GM23338 (cell line): ENCODE measurements around the gene ZNF100. TPM values are rescaled to one million over a fixed set of nuclear protein-coding genes. Genes with fewer than 3 reads are reported as not detected.
A peak's percentile ranks its signal among the peaks of the same experiment; 100 is the strongest.

Experiments
- ATAC-seq: fragments of 200-7000 bp; cut with Tn5 transposase; 3 replicates; pipeline ENCODE4 v1.9.1; 2020
- DNase-seq: peaks from one replicate; pipeline ENCODE4 v3.0.0-alpha.2; 2015; ENCODE audit warnings: low spot score
- H2AFZ ChIP-seq: fragments of 200-600 bp; sonication (generic); 2 replicates; pipeline ENCODE4 v1.8.0; 2016; ENCODE audit warnings: antibody characterized with exemption, mild to moderate bottlenecking, moderate library complexity
- H3F3A ChIP-seq: fragments of 200-600 bp; sonication (generic); replicated peaks from 2 replicates; pipeline ENCODE4 v1.8.0; 2017; ENCODE audit warnings: antibody characterized with exemption, mixed run types, low read depth
- H3K27ac ChIP-seq: fragments of 200-600 bp; sonication (generic); 2 replicates; pipeline ENCODE4 v1.6.1; 2016; ENCODE audit warnings: low read depth
- H3K27me3 ChIP-seq: fragments of 200-600 bp; sonication (generic); 2 replicates; pipeline ENCODE4 v1.8.0; 2016; ENCODE audit warnings: mild to moderate bottlenecking, mixed run types, moderate library complexity; ENCODE audit not compliant: insufficient read depth
- H3K36me3 ChIP-seq: fragments of 200-600 bp; sonication (generic); 2 replicates; pipeline ENCODE4 v1.8.0; 2016; ENCODE audit warnings: mild to moderate bottlenecking; ENCODE audit not compliant: insufficient read depth
- H3K4me1 ChIP-seq: fragments of 200-600 bp; sonication (generic); 2 replicates; pipeline ENCODE4 v1.8.0; 2016; ENCODE audit warnings: mild to moderate bottlenecking, moderate library complexity; ENCODE audit not compliant: insufficient read depth
- H3K4me2 ChIP-seq: fragments of 200-600 bp; sonication (generic); 2 replicates; pipeline ENCODE4 v1.7.1; 2017; ENCODE audit warnings: mixed run types
- H3K4me3 ChIP-seq: fragments of 200-600 bp; sonication (generic); 2 replicates; pipeline ENCODE4 v1.6.1; 2016; ENCODE audit warnings: mixed run types
- H3K79me2 ChIP-seq: fragments of 200-600 bp; sonication (generic); replicated peaks from 2 replicates; pipeline ENCODE4 v1.8.0; 2017; ENCODE audit warnings: mild to moderate bottlenecking; ENCODE audit not compliant: insufficient read depth
- H3K9me2 ChIP-seq: fragments of 200-600 bp; sonication (generic); 2 replicates; pipeline ENCODE4 v1.8.0; 2017; ENCODE audit not compliant: insufficient read depth
- H4K20me1 ChIP-seq: fragments of 200-600 bp; sonication (generic); replicated peaks from 2 replicates; pipeline ENCODE4 v1.8.0; 2017; ENCODE audit warnings: mild to moderate bottlenecking; ENCODE audit not compliant: insufficient read depth
- H3K27ac Mint-ChIP-seq: 2 replicates; pipeline ENCODE4 v1.8.0; 2020; ENCODE audit warnings: inconsistent platforms, mild to moderate bottlenecking, moderate library complexity, mixed read lengths
- H3K27me3 Mint-ChIP-seq: 3 replicates; pipeline ENCODE4 v1.8.0; 2022; ENCODE audit warnings: low read depth, mild to moderate bottlenecking, moderate library complexity, mixed read lengths, inconsistent platforms; ENCODE audit not compliant: insufficient read depth, poor library complexity
- H3K36me3 Mint-ChIP-seq: 3 replicates; pipeline ENCODE4 v1.8.0; 2021; ENCODE audit warnings: low read depth, mild to moderate bottlenecking, inconsistent platforms, moderate library complexity, mixed read lengths
- H3K4me1 Mint-ChIP-seq: 3 replicates; pipeline ENCODE4 v1.8.0; 2020; ENCODE audit warnings: mild to moderate bottlenecking, inconsistent platforms, mixed read lengths
- H3K4me3 Mint-ChIP-seq: 3 replicates; pipeline ENCODE4 v1.8.0; 2021; ENCODE audit warnings: moderate library complexity, mild to moderate bottlenecking, inconsistent platforms, mixed read lengths
- H3K9me3 Mint-ChIP-seq: 3 replicates; pipeline ENCODE4 v1.8.0; 2020; ENCODE audit warnings: moderate library complexity, mild to moderate bottlenecking, inconsistent platforms, mixed read lengths
- CREB1 ChIP-seq: fragments of 250-450 bp; sonication (Bioruptor Pico); IDR thresholded peaks from 2 replicates; pipeline ENCODE4 v1.5.0; 2020; ENCODE audit warnings: low read depth, mild to moderate bottlenecking, moderate library complexity
- CTCF ChIP-seq, 2 experiments: fragments of 200-600 bp in 1 of 2; sonication (generic) in 1 of 2; conservative IDR thresholded peaks; 2 replicates each; pipeline versions ENCODE4 v1.5.1 to v1.6.1; 2016 to 2017; ENCODE audit warnings: antibody characterized with exemption in 2 of 2, low read depth in 2 of 2, mild to moderate bottlenecking in 2 of 2, moderate library complexity in 1 of 2
- EZH2phosphoT487 ChIP-seq: fragments of 200-600 bp; sonication (generic); IDR thresholded peaks from one replicate; pipeline ENCODE4 v1.8.1; 2018; ENCODE audit warnings: antibody characterized with exemption; ENCODE audit not compliant: unreplicated experiment
- JUNB ChIP-seq: IDR thresholded peaks from one replicate; pipeline ENCODE4 v1.6.1; 2016; ENCODE audit warnings: antibody characterized with exemption; ENCODE audit not compliant: unreplicated experiment
- NANOG ChIP-seq: IDR thresholded peaks from 2 replicates; pipeline ENCODE4 v1.6.1; 2016; ENCODE audit warnings: antibody characterized with exemption, borderline replicate concordance
- POLR2AphosphoS5 ChIP-seq: IDR thresholded peaks from 2 replicates; pipeline ENCODE4 v1.6.1; 2016; ENCODE audit warnings: antibody characterized with exemption, low read depth
- STAT1 ChIP-seq: IDR thresholded peaks from one replicate; pipeline ENCODE4 v1.6.1; 2016; ENCODE audit warnings: antibody characterized with exemption; ENCODE audit not compliant: unreplicated experiment
- ZNF114 ChIP-seq: fragments of 250-450 bp; sonication (Bioruptor Pico); IDR thresholded peaks from 2 replicates; pipeline ENCODE4 v1.5.0; 2020; ENCODE audit warnings: mild to moderate bottlenecking, moderate library complexity
- ZNF331 ChIP-seq: fragments of 250-450 bp; sonication (Bioruptor Pico); IDR thresholded peaks from 2 replicates; pipeline ENCODE4 v1.5.0; 2020; ENCODE audit warnings: low read depth, mild to moderate bottlenecking, moderate library complexity
- ZNF462 ChIP-seq: fragments of 250-450 bp; sonication (Bioruptor Pico); IDR thresholded peaks from 2 replicates; pipeline ENCODE4 v1.5.0; 2020; ENCODE audit warnings: mild to moderate bottlenecking, moderate library complexity
- polyA plus RNA-seq: library from polyadenylated mRNA; unstranded; fragments of >200 nt; fragmentation: Nextera tagmentation; extraction: Ambion mirVana; gene quantifications from 2 replicates; pipeline ENCODE4 v1.2.1, GENCODE V29; 2016
- total RNA-seq: library from RNA; depleted of rRNA; stranded (reverse); fragments of >200 nt; shearing (Covaris generic); gene quantifications from 2 replicates; pipeline ENCODE4 v1.2.3, GENCODE V29; 2014
- TF ChIP-seq, protein P1 (sequence below): IDR thresholded peaks from 2 replicates; pipeline ENCODE4 v1.6.1; 2016; ENCODE audit warnings: antibody characterized with exemption
- TF ChIP-seq, protein P2 (sequence below): IDR thresholded peaks from one replicate; pipeline ENCODE4 v1.6.1; 2018; ENCODE audit warnings: antibody characterized with exemption; ENCODE audit not compliant: unreplicated experiment

The ZNF100 gene
- total and polyA plus RNA-seq, 2 experiments from 2014 or later: 10.0 to 25.1 TPM

- H3K4me3 Mint-ChIP-seq: no peak overlapping the region
- H3K27me3 Mint-ChIP-seq: peaks cover 3% of the 10 kb centered on the region
- peaks cover 18% of the 10 kb centered on the region for H3K4me1 Mint-ChIP-seq
- Histone ChIP-seq H3K36me3 (no peaks in the 10 kb centered on the region), H3K4me1 (peaks cover 20% of the 10 kb centered on the region), H3K27ac (no peak overlapping the region), H2AFZ (peak overlapping the region; percentile 19; the same call in 1 of the 2 replicates), H4K20me1 (no peaks in the 10 kb centered on the region), H3K27me3 (no peaks in the 10 kb centered on the region), H3K79me2 (no peaks in the 10 kb centered on the region), H3K9me2 (no peaks in the 10 kb centered on the region), H3K4me2 (no peak overlapping the region), H3F3A (no peaks in the 10 kb centered on the region), H3K4me3 (no peak overlapping the region)
- peaks cover 17% of the 10 kb centered on the region for H3K9me3 Mint-ChIP-seq
- DNase-seq (no peak), ATAC-seq (no peak)
- no peak overlapping the region for H3K27ac Mint-ChIP-seq
- no peak for TF ChIP-seq ZNF462 (CRISPR knock-in tag)
- no peak for TF ChIP-seq ZNF114 (CRISPR knock-in tag)
- no peak for TF ChIP-seq ZNF331 (CRISPR knock-in tag)
- no peak for TF ChIP-seq NANOG
- no peak for TF ChIP-seq JUNB
- TF ChIP-seq, protein P1, sequence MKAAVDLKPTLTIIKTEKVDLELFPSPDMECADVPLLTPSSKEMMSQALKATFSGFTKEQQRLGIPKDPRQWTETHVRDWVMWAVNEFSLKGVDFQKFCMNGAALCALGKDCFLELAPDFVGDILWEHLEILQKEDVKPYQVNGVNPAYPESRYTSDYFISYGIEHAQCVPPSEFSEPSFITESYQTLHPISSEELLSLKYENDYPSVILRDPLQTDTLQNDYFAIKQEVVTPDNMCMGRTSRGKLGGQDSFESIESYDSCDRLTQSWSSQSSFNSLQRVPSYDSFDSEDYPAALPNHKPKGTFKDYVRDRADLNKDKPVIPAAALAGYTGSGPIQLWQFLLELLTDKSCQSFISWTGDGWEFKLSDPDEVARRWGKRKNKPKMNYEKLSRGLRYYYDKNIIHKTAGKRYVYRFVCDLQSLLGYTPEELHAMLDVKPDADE: no peak
- no peak for TF ChIP-seq CREB1 (CRISPR knock-in tag)
- TF ChIP-seq, protein P2, sequence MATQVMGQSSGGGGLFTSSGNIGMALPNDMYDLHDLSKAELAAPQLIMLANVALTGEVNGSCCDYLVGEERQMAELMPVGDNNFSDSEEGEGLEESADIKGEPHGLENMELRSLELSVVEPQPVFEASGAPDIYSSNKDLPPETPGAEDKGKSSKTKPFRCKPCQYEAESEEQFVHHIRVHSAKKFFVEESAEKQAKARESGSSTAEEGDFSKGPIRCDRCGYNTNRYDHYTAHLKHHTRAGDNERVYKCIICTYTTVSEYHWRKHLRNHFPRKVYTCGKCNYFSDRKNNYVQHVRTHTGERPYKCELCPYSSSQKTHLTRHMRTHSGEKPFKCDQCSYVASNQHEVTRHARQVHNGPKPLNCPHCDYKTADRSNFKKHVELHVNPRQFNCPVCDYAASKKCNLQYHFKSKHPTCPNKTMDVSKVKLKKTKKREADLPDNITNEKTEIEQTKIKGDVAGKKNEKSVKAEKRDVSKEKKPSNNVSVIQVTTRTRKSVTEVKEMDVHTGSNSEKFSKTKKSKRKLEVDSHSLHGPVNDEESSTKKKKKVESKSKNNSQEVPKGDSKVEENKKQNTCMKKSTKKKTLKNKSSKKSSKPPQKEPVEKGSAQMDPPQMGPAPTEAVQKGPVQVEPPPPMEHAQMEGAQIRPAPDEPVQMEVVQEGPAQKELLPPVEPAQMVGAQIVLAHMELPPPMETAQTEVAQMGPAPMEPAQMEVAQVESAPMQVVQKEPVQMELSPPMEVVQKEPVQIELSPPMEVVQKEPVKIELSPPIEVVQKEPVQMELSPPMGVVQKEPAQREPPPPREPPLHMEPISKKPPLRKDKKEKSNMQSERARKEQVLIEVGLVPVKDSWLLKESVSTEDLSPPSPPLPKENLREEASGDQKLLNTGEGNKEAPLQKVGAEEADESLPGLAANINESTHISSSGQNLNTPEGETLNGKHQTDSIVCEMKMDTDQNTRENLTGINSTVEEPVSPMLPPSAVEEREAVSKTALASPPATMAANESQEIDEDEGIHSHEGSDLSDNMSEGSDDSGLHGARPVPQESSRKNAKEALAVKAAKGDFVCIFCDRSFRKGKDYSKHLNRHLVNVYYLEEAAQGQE: no peak
- TF ChIP-seq EZH2phosphoT487: no peak
- TF ChIP-seq CTCF (conservative IDR thresholded peaks at IDR 0.05; ENCODE audit: low read depth in 2 of 2): no peak
- TF ChIP-seq POLR2AphosphoS5: no peak
- no peak for TF ChIP-seq STAT1
- peaks cover 9% of the 10 kb centered on the region for H3K36me3 Mint-ChIP-seq
Observed at GRCh38 chr19:21697698-21698097, 69.7 kb downstream of the ZNF100 start.
